Muscle of back (tissue), 13 donors: Measurements from ENCODE around the gene ZDHHC17. TPM values are rescaled to one million over a fixed set of nuclear protein-coding genes. Genes with fewer than 3 reads are reported as not detected.
"Not testable (repeated sequence)": the region's sequence is repeated elsewhere in the genome, so short reads cannot be mapped to it uniquely, and the experiment has no call there.

Source experiments
- DNase-seq, 3 donors: peaks; one replicate each; pipeline versions ENCODE4 v3.0.0 to v3.0.0-alpha.2; 2013
- long read RNA-seq, 9 donors: transcript quantifications; one replicate each; lab custom pipeline, GENCODE V29; 2026
- polyA plus RNA-seq, 10 donors: library from polyadenylated mRNA; unstranded; fragments of 120-200 nt; gene quantifications; one replicate each; pipeline ENCODE4 v1.2.1, GENCODE V29; 2013; ENCODE audit not compliant: insufficient read length in 10 of 10

The ZDHHC17 gene, protein sequence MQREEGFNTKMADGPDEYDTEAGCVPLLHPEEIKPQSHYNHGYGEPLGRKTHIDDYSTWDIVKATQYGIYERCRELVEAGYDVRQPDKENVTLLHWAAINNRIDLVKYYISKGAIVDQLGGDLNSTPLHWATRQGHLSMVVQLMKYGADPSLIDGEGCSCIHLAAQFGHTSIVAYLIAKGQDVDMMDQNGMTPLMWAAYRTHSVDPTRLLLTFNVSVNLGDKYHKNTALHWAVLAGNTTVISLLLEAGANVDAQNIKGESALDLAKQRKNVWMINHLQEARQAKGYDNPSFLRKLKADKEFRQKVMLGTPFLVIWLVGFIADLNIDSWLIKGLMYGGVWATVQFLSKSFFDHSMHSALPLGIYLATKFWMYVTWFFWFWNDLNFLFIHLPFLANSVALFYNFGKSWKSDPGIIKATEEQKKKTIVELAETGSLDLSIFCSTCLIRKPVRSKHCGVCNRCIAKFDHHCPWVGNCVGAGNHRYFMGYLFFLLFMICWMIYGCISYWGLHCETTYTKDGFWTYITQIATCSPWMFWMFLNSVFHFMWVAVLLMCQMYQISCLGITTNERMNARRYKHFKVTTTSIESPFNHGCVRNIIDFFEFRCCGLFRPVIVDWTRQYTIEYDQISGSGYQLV
- polyA plus RNA-seq, result 10 to 100 TPM; 29.5 to 64.6 (median 43.5) TPM
- long read RNA-seq, donor 1, full-length matches to known transcripts, result 2 of 2 reads
- long read RNA-seq, donor 1, partial matches to known transcripts, result 0 of 2 reads
- long read RNA-seq, donor 1, other reads (novel, unspliced or antisense), result 0 of 2 reads
- long read RNA-seq, donor 2, full-length matches to known transcripts, result 3 of 3 reads
- long read RNA-seq, donor 2, partial matches to known transcripts, result 0 of 3 reads
- long read RNA-seq, donor 2, other reads (novel, unspliced or antisense), result 0 of 3 reads
- long read RNA-seq, donor 3, result 0 reads
- long read RNA-seq, donor 4, partial matches to known transcripts, result 0 of 1 reads
- long read RNA-seq, donor 4, other reads (novel, unspliced or antisense), result 0 of 1 reads
- long read RNA-seq, donor 5, full-length matches to known transcripts, result 2 of 39 reads
- long read RNA-seq, donor 5, partial matches to known transcripts, result 32 of 39 reads
- long read RNA-seq, donor 5, other reads (novel, unspliced or antisense), result 5 of 39 reads
- long read RNA-seq, donor 6, full-length matches to known transcripts, result 2 of 2 reads
- long read RNA-seq, donor 6, partial matches to known transcripts, result 0 of 2 reads
- long read RNA-seq, donor 6, other reads (novel, unspliced or antisense), result 0 of 2 reads
- long read RNA-seq, donor 7, partial matches to known transcripts, result 0 of 1 reads
- long read RNA-seq, donor 7, other reads (novel, unspliced or antisense), result 0 of 1 reads
- long read RNA-seq, donor 8, partial matches to known transcripts, result 0 of 1 reads
- long read RNA-seq, donor 8, other reads (novel, unspliced or antisense), result 0 of 1 reads
- long read RNA-seq, donor 9, result 0 reads

- peak; percentile 95 to 98 (median 98) for DNase-seq
Measured at GRCh38 chr12:76763746-76764675, at the start of gene ZDHHC17. Gene ZDHHC17 (plus strand): TSS chr12:76764115. CDS start chr12:76764237, 122 bp downstream.

DNA sequence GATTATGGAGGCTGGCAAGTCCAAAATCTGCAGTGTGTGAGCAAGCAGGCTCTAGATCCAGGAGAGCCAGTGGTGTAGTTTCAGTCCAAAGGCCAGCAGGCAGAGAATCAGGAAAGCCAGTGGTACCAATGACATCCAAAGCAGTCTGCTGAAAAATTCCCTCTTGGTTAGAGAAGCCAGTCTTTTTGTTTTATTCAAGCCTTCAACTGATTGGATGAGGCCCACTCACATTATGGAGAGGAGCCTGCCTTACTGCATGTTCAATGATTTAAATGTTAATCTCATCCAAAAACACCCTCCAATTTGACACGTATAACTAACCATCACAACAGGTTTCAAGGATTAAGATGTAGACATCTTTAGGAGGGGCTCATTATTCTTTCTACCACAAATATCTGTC, 49.5 kb upstream of the ZDHHC17 start:
- no peak for DNase-seq

- no peak for DNase-seq
Measured at GRCh38 chr12:76714861-76715260, 49.1 kb upstream of the ZDHHC17 start.

GRCh38 chr12:76715332-76715731, 48.6 kb upstream of the ZDHHC17 start:
- no peak for DNase-seq

- no peak for DNase-seq
Measured at GRCh38 chr12:76717314-76717713, 46.6 kb upstream of the ZDHHC17 start.

DNA sequence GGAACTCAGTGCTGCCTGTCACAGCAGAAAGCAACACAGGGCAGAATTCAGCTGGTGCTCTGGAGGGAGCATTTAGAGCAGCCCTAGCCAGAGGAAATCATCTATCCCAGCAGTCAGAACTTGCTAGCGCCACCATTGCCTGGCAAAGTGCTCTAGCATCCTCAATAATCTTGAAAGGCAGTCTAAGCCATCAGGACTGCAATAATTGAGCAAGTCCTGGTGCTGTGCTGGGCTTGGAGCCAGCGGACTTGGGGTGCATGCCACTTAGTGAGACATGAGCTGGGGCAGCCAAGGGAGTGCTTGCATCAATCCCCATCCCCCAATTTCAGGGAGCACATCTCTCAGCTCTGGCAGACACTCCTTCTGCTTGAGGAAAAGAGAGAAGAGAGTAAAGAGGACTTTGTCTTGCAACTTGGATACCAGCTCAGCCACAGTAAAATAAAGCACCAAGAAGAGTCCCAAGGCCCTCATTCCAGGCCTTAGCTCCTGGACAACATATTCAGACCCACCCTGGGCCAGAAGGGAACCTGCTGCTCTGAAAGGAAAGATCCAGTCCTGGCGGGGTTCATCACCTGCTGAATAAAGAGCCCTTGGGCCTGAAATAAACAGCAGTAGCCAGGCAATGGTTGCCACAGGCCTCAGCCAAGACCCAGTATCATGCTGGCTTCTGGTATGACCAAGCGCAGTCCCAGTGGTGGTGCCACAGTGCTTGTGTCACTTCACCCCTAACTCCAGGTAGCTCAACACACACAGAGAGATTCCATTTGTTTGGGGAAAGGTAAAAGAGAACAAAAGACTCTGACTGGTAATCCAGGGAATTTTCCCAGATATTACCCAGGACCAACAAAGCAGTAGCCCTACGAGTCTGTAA, 44.5 kb upstream of the ZDHHC17 start:
- no peak for DNase-seq

GRCh38 chr12:76720068-76720467, 43.8 kb upstream of the ZDHHC17 start:
- DNase-seq, result peak in 1 of 3 donors; percentile 47

DNA sequence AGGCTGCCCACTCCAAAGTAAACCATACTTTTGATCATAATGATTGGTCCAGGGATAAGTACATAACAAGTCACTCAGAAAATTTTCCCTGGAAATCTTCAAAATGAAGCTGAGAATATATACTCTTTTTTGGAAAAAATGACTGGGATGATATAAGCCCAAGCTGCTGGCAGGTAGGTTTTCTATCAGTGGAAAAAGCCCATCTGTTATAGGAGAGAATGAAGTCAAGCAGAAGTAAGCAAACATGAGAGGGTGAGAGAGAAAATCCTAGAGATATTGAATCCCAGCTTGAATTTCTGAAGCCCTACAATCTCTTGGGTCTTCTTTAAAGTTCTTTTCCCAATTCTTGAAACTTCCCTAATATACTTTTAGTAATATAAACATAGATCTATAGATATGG, 37.3 kb upstream of the ZDHHC17 start:
- DNase-seq, result no peak

GRCh38 chr12:76732188-76732587, 31.7 kb upstream of the ZDHHC17 start:
- not testable (repeated sequence) for DNase-seq

DNA sequence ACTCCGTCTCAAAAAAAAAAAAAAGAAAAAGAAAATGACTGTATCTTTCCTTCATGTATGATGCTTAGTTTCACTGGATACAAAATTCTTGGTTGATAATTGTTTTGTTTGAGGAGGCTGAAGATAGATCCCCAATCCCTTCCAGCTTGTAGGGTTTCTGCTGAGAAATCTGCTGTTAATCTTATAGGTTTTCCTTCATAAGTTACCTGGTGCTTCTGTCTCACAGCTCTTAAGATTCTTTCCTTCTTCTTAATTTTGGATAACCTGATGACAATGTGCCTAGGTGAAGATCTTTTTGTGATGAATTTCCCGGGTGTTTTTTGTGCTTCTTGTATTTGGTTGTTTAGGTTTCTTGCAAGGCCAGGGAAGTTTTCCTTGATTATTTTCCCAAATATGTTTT, 26.2 kb upstream of the ZDHHC17 start:
- DNase-seq, result not testable (repeated sequence)

DNA sequence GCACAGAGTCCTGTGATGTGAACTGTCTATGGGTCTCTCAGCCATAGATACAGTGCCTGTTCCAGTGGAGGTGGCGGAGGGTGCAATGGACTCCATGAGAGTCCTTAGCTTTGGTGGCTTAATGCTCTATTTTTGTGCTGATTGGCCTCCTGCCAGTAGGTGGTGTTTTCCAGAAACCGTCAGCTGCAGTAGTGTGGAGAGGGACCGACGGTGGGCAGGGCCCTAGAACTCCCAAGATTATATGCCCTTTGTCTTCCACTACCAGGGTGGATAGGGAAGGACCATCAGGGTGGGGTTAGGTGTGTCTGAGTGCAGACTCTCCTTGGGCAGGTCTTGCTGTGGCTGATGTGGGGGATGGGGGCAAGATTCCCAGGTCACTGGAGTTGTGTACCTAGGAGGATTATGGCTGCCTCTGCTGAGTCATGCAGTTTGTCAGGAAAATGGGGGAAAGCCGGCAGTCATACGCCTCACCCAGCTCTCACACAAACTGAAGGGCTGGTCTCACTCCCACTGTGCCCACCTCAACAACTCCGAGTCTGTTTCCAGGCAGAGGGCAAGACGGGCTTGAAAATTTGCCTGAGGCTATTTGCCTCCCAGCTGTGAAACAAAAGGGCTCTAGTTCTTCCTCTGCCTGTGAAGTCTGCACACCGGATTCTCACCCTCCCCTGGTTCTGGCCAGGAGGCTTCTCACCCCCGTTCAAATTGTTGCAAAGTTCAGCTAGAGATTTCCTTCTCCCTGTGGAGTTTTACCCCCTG, 24.9 kb upstream of the ZDHHC17 start:
- no peak for DNase-seq

DNA sequence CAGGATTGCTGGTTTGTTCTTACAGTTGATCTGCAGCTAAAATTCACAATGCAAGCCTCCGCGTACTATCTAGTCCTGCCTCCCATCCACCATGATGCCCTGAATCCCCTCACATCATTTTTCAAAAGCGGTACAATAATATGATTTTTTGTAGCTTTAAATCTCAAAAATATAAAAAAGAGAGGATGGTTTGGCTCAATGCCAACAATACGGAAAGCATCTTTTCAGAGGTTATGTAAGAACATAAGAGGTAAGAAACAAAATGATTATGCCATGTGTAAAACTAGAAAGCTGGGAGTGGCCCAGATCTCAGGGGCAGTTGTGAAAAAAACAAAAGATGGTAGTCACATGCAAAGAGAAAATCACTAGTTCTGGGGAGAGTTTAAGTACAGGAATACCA, 24.0 kb upstream of the ZDHHC17 start:
- no peak for DNase-seq

DNA sequence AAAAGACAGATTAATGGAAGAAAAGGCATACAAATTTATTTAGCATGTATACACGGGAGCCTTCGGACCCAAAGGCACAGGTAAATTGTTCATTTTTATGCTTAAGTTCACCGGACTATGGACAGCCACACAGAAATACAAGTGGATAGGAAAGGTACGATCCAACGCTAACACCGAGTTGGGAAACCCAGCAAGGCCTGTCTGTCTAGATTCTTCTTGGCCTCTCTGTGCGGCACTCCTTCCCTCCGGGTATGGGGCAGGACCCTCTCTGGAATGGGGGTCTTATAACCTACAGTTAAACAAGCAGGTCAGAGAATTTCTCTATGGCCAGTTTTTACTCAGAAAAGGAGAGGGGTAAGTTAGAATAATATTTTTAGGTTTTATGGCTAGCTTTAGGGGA, 23.4 kb upstream of the ZDHHC17 start:
- DNase-seq, result no peak

GRCh38 chr12:76745343-76745742, 18.6 kb upstream of the ZDHHC17 start:
- no peak for DNase-seq

GRCh38 chr12:76746516-76746915, 17.4 kb upstream of the ZDHHC17 start:
- no peak for DNase-seq

- no peak for DNase-seq
Measured at GRCh38 chr12:76747245-76747644, 16.7 kb upstream of the ZDHHC17 start.

- DNase-seq, result no peak
Measured at GRCh38 chr12:76755829-76756379, 8.0 kb upstream of the ZDHHC17 start.

DNA sequence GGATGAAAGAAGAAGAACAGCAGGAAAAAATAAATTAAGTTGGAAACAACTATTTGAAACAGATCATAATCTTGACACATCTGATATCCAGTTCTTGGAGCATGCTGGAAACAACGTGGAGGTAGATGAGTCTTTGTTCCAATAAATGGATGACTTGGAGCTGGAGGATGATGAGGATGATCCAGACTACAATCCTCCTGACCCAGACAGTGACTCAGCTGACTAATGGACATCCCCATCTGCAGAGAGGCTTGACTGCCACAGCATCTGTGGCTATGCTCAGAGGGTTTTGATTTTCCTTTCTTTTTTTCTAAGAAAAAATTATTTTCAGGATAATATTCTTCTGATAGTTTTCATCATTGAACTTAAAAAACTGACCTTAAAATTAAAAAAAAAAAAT, 6.2 kb upstream of the ZDHHC17 start:
- no peak for DNase-seq
